Natural killer cell (primary cell): Measurements from ENCODE around the gene RIC1. TPM values are rescaled to one million over a fixed set of nuclear protein-coding genes. Genes with fewer than 3 reads are reported as not detected.
"Not testable (repeated sequence)": the region's sequence is repeated elsewhere in the genome, so short reads cannot be mapped to it uniquely, and the experiment has no call there.

Source experiments
- ATAC-seq, 3 donors: fragments of 150-1000 bp in 2 of 3; fragments of 200-7000 bp in 1 of 3; cut with Tn5 transposase; 1 replicate in 1 of 3; 2 replicates in 2 of 3; pipeline ENCODE4 v1.10.0; 2021; ENCODE audit warnings: mild to moderate bottlenecking in 2 of 3, moderate library complexity in 2 of 3
- DNase-seq, 2 donors: peaks; one replicate each; pipeline versions ENCODE4 v3.0.0 to v3.0.0-alpha.2; 2013 to 2021; ENCODE audit warnings: mixed read lengths in 1 of 2
- H3K27ac ChIP-seq: one replicate; pipeline ENCODE4 v1.5.1; 2013; ENCODE audit warnings: mild to moderate bottlenecking, low read length
- H3K27me3 ChIP-seq: one replicate; pipeline ENCODE4 v1.6.1; 2013; ENCODE audit warnings: low read length; ENCODE audit not compliant: control insufficient read depth, insufficient read depth
- H3K36me3 ChIP-seq: one replicate; pipeline ENCODE4 v1.6.1; 2013; ENCODE audit warnings: low read length; ENCODE audit not compliant: control insufficient read depth, insufficient read depth
- H3K4me1 ChIP-seq: one replicate; pipeline ENCODE4 v1.6.1; 2013; ENCODE audit warnings: low read length; ENCODE audit not compliant: control insufficient read depth, insufficient read depth
- H3K4me3 ChIP-seq: one replicate; pipeline ENCODE4 v1.5.1; 2013; ENCODE audit warnings: low read length
- H3K9me3 ChIP-seq: one replicate; pipeline ENCODE4 v1.6.1; 2013; ENCODE audit warnings: low read length; ENCODE audit not compliant: control insufficient read depth, insufficient read depth
- H3K27ac Mint-ChIP-seq, 2 donors: one replicate each; pipeline ENCODE4 v1.8.0; 2022; ENCODE audit warnings: mild to moderate bottlenecking in 2 of 2, mixed read lengths in 2 of 2, moderate library complexity in 1 of 2
- H3K27me3 Mint-ChIP-seq, 2 donors: one replicate each; pipeline ENCODE4 v1.8.0; 2022; ENCODE audit warnings: low read depth in 2 of 2, mixed read lengths in 2 of 2
- H3K36me3 Mint-ChIP-seq: one replicate; pipeline ENCODE4 v1.8.0; 2022; ENCODE audit warnings: mixed read lengths
- H3K4me1 Mint-ChIP-seq, 2 donors: one replicate each; pipeline ENCODE4 v1.8.0; 2022; ENCODE audit warnings: mixed read lengths in 2 of 2
- H3K4me3 Mint-ChIP-seq: one replicate; pipeline ENCODE4 v1.8.0; 2022; ENCODE audit warnings: mild to moderate bottlenecking, moderate library complexity, mixed read lengths
- H3K9me3 Mint-ChIP-seq, 2 donors: one replicate each; pipeline ENCODE4 v1.8.0; 2022; ENCODE audit warnings: mixed read lengths in 2 of 2
- WGBS: methylation state at CpG from one replicate; pipeline ENCODE4 v1.1.7; 2013; ENCODE audit warnings: missing lambda C conversion rate; ENCODE audit not compliant: insufficient coverage; 5-methylcytosine and 5-hydroxymethylcytosine counted together
- intact Hi-C: fragments of 100-400 bp; cut with micrococcal nuclease; formaldehyde crosslinking; loops from one replicate; pipeline ENCODE4 v1.14.2; 2022
- total RNA-seq, 4 donors: library from RNA; stranded (reverse); fragments of 120-200 nt in 1 of 4; gene quantifications; one replicate each; pipeline versions ENCODE4 v1.2.3 to v1.2.4, GENCODE V29; 2013 to 2022
- TF ChIP-seq, protein P1 (sequence below): fragments of 200-600 bp; IDR thresholded peaks from one replicate; pipeline ENCODE4 v1.8.0; 2022; ENCODE audit warnings: antibody characterized with exemption

Gene RIC1
- total RNA-seq, 3 donors from 2014 or later (not counting 1 experiment from before 2014, with no cell fraction given) = 23.5 to 33.9 (median 31.8) TPM

GRCh38 chr9:5798581-5798980 lies 169.7 kb downstream of the RIC1 start:
- TF ChIP-seq, protein P1, sequence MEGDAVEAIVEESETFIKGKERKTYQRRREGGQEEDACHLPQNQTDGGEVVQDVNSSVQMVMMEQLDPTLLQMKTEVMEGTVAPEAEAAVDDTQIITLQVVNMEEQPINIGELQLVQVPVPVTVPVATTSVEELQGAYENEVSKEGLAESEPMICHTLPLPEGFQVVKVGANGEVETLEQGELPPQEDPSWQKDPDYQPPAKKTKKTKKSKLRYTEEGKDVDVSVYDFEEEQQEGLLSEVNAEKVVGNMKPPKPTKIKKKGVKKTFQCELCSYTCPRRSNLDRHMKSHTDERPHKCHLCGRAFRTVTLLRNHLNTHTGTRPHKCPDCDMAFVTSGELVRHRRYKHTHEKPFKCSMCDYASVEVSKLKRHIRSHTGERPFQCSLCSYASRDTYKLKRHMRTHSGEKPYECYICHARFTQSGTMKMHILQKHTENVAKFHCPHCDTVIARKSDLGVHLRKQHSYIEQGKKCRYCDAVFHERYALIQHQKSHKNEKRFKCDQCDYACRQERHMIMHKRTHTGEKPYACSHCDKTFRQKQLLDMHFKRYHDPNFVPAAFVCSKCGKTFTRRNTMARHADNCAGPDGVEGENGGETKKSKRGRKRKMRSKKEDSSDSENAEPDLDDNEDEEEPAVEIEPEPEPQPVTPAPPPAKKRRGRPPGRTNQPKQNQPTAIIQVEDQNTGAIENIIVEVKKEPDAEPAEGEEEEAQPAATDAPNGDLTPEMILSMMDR = no peak
- Mint-ChIP-seq H3K36me3 (peaks cover 7% of the 10 kb centered on the region), H3K9me3 (no peaks in the 10 kb centered on the region), H3K4me1 (peaks cover 25 to 26% of the 10 kb centered on the region in 2 donors), H3K27me3 (no peaks in the 10 kb centered on the region), H3K27ac (no peak overlapping the region), H3K4me3 (no peak overlapping the region)
- H3K36me3 ChIP-seq = peaks cover 44% of the 10 kb centered on the region
- DNase-seq (no peak), ATAC-seq (no peak)
- no peaks in the 10 kb centered on the region for H3K9me3 ChIP-seq
- WGBS = no CpG with 5 or more reads among the region's 2 CpGs
- H3K27ac ChIP-seq = no peak overlapping the region
- no peaks in the 10 kb centered on the region for H3K27me3 ChIP-seq
- intact Hi-C loops = no loop called here
- peaks cover 2% of the 10 kb centered on the region for H3K4me1 ChIP-seq
- H3K4me3 ChIP-seq = no peak overlapping the region

GRCh38 chr9:5799314-5799713 lies 170.4 kb downstream of the RIC1 start:
- H3K27ac ChIP-seq = no peak overlapping the region
- no peaks in the 10 kb centered on the region for H3K27me3 ChIP-seq
- peak in 1 of 3 donors; percentile 40 for ATAC-seq
- peak in 1 of 2 donors; percentile 50 for DNase-seq
- WGBS = 48% methylated on average over 5 of the region's 5 CpGs
- Mint-ChIP-seq H3K4me1 (peaks cover 17 to 18% of the 10 kb centered on the region in 2 donors), H3K4me3 (no peak overlapping the region), H3K9me3 (no peaks in the 10 kb centered on the region), H3K36me3 (peaks cover 7% of the 10 kb centered on the region), H3K27me3 (no peaks in the 10 kb centered on the region), H3K27ac (peak overlapping the region; percentile 16 to 62)
- peaks cover 50% of the 10 kb centered on the region for H3K36me3 ChIP-seq
- TF ChIP-seq, protein P1 = no peak
- H3K4me1 ChIP-seq = peaks cover 2% of the 10 kb centered on the region
- H3K4me3 ChIP-seq = no peak overlapping the region
- H3K9me3 ChIP-seq = no peaks in the 10 kb centered on the region
- intact Hi-C loops = no loop called here

GRCh38 chr9:5800378-5800777 lies 171.5 kb downstream of the RIC1 start:
- ATAC-seq, H3K27ac ChIP-seq, H3K9me3 Mint-ChIP-seq, DNase-seq, H3K27me3 ChIP-seq, intact Hi-C loops, H3K9me3 ChIP-seq, H3K36me3 Mint-ChIP-seq, H3K4me1 ChIP-seq, H3K4me3 Mint-ChIP-seq, H3K4me3 ChIP-seq, H3K4me1 Mint-ChIP-seq, H3K27me3 Mint-ChIP-seq: not testable (repeated sequence)
- H3K27ac Mint-ChIP-seq = peak overlapping the region; percentile 52 to 62
- whole genome bisulfite sequencing = 91% methylated on average over 7 of the region's 7 CpGs
- H3K36me3 ChIP-seq = peaks cover 55% of the 10 kb centered on the region

GRCh38 chr9:5800969-5801738 lies 172.2 kb downstream of the RIC1 start:
- Histone ChIP-seq H3K9me3 (no peaks in the 10 kb centered on the region), H3K36me3 (peaks cover 63% of the 10 kb centered on the region), H3K4me1 (peaks cover 2% of the 10 kb centered on the region), H3K27ac (no peak overlapping the region), H3K4me3 (no peak overlapping the region), H3K27me3 (no peaks in the 10 kb centered on the region)
- H3K9me3 Mint-ChIP-seq = no peaks in the 10 kb centered on the region
- H3K4me3 Mint-ChIP-seq = no peak overlapping the region
- peak overlapping the region; percentile 52 to 62 for H3K27ac Mint-ChIP-seq
- peaks cover 7% of the 10 kb centered on the region in 2 donors for H3K4me1 Mint-ChIP-seq
- TF ChIP-seq, protein P1 = no peak
- DNase-seq = peak in 1 of 2 donors; percentile 23
- ATAC-seq = no peak
- no peaks in the 10 kb centered on the region for H3K27me3 Mint-ChIP-seq
- 67% methylated on average over 3 of the region's 4 CpGs for WGBS
- intact Hi-C loops = no loop called here
- H3K36me3 Mint-ChIP-seq = peaks cover 7% of the 10 kb centered on the region
